ENCODE data around the gene KDM4E. TPM values are rescaled to one million over a fixed set of nuclear protein-coding genes. Genes with fewer than 3 reads are reported as not detected.

KDM4E gene
- polyA plus RNA-seq, 1 donor (not counting 4 experiments of a cell fraction or from before 2014, with no cell fraction given), result not detected

GRCh38 chr11:95028357-95028756 lies 3.3 kb downstream of the KDM4E start:
- no peak overlapping the region for H3K9ac ChIP-seq (ENCODE audit: control insufficient read depth, extremely low read depth, insufficient read depth, low read length)
- H3K36me3 ChIP-seq (ENCODE audit: control insufficient read depth in 2 of 2, extremely low read depth in 1 of 2, insufficient read depth in 2 of 2, low read length in 2 of 2), result no peaks in the 10 kb centered on the region
- no peaks in the 10 kb centered on the region for H3K79me2 ChIP-seq (ENCODE audit: control insufficient read depth, insufficient read depth, low read length)
- no peak overlapping the region for H3K27ac ChIP-seq (ENCODE audit: control insufficient read depth, insufficient read depth, low read length)
- H3K4me2 ChIP-seq (ENCODE audit: control insufficient read depth, extremely low read depth, insufficient read depth, low read depth, low read length), result no peak overlapping the region
- dilution Hi-C loops (cut with MboI; ENCODE audit: extremely low pct_ligation_motif_present, low sequenced_read_pairs), result no loop called here
- no peaks in the 10 kb centered on the region for H3K9me1 ChIP-seq (ENCODE audit: control insufficient read depth, extremely low read depth, insufficient read depth, low read length)
- H3K27me3 ChIP-seq (ENCODE audit: control insufficient read depth, extremely low read depth, insufficient read depth, low read length), result no peaks in the 10 kb centered on the region
- no peak for TF ChIP-seq CTCF (optimal IDR thresholded peaks at IDR 0.05 in 1 of 3, IDR thresholded peaks at IDR 0.05 in 1 of 3, conservative IDR thresholded peaks at IDR 0.05 in 1 of 3; ENCODE audit: extremely low read depth in 1 of 3, insufficient read depth in 2 of 3, low read length in 3 of 3)
- TF ChIP-seq EZH2 (IDR thresholded peaks at IDR 0.05; ENCODE audit: low read length), result no peak
- H2AFZ ChIP-seq (ENCODE audit: control insufficient read depth, low read length), result no peak overlapping the region
- H3K9me3 ChIP-seq (ENCODE audit: control insufficient read depth, low read depth, low read length), result no peaks in the 10 kb centered on the region
- H3K4me1 ChIP-seq (ENCODE audit: control insufficient read depth, extremely low read depth, insufficient read depth, low read length), result no peaks in the 10 kb centered on the region
- no peak overlapping the region for H3K4me3 ChIP-seq (ENCODE audit: control insufficient read depth in 2 of 3, extremely low read depth in 1 of 3, insufficient read depth in 2 of 3, low read depth in 1 of 3, low read length in 3 of 3)
- FAIRE-seq, result no peak
- no peak for DNase-seq (ENCODE audit: low read depth, low spot score)
- no peaks in the 10 kb centered on the region for H4K20me1 ChIP-seq (ENCODE audit: control insufficient read depth, extremely low read depth, insufficient read depth, low read length)

GRCh38 chr11:95033051-95033450 lies 8.0 kb downstream of the KDM4E start:
- dilution Hi-C loops (cut with MboI; ENCODE audit: extremely low pct_ligation_motif_present, low sequenced_read_pairs), result no loop called here
- H3K9ac ChIP-seq (ENCODE audit: control insufficient read depth, extremely low read depth, insufficient read depth, low read length), result no peak overlapping the region

More at GRCh38 chr11:95033051-95033450, 8.0 kb downstream of the KDM4E start:
- Histone ChIP-seq H3K4me1 (ENCODE audit: control insufficient read depth, extremely low read depth, insufficient read depth, low read length) (peaks cover 10% of the 10 kb centered on the region), H4K20me1 (ENCODE audit: control insufficient read depth, extremely low read depth, insufficient read depth, low read length) (no peaks in the 10 kb centered on the region), H3K36me3 (ENCODE audit: control insufficient read depth in 2 of 2, extremely low read depth in 1 of 2, insufficient read depth in 2 of 2, low read length in 2 of 2) (no peaks in the 10 kb centered on the region), H3K27me3 (ENCODE audit: control insufficient read depth, extremely low read depth, insufficient read depth, low read length) (no peaks in the 10 kb centered on the region), H3K9me1 (ENCODE audit: control insufficient read depth, extremely low read depth, insufficient read depth, low read length) (no peaks in the 10 kb centered on the region), H3K9me3 (ENCODE audit: control insufficient read depth, low read depth, low read length) (no peaks in the 10 kb centered on the region), H3K27ac (ENCODE audit: control insufficient read depth, insufficient read depth, low read length) (no peak overlapping the region), H3K4me3 (ENCODE audit: control insufficient read depth in 2 of 3, extremely low read depth in 1 of 3, insufficient read depth in 2 of 3, low read depth in 1 of 3, low read length in 3 of 3) (no peak overlapping the region), H2AFZ (ENCODE audit: control insufficient read depth, low read length) (no peak overlapping the region), H3K79me2 (ENCODE audit: control insufficient read depth, insufficient read depth, low read length) (no peaks in the 10 kb centered on the region), H3K4me2 (ENCODE audit: control insufficient read depth, extremely low read depth, insufficient read depth, low read depth, low read length) (no peak overlapping the region)
- no peak for DNase-seq (ENCODE audit: low read depth, low spot score)
- no peak for FAIRE-seq
- TF ChIP-seq CTCF (optimal IDR thresholded peaks at IDR 0.05 in 1 of 3, IDR thresholded peaks at IDR 0.05 in 1 of 3, conservative IDR thresholded peaks at IDR 0.05 in 1 of 3; ENCODE audit: extremely low read depth in 1 of 3, insufficient read depth in 2 of 3, low read length in 3 of 3) (no peak), EZH2 (IDR thresholded peaks at IDR 0.05; ENCODE audit: low read length) (no peak)
